H1 (cell line): ENCODE data around the gene CHMP4B. TPM values are rescaled to one million over a fixed set of nuclear protein-coding genes. Genes with fewer than 3 reads are reported as not detected.

Source experiments
- ATF3 ChIP-seq: IDR thresholded peaks from 2 replicates; pipeline ENCODE4 v1.6.1; 2011; ENCODE audit warnings: low read depth, mild to moderate bottlenecking, low read length; ENCODE audit not compliant: insufficient read depth
- CBX5 ChIP-seq: fragments of 300-800, 300-1000 bp; sonication (generic); IDR thresholded peaks from 2 replicates; pipeline ENCODE4 v1.7.1; 2016; ENCODE audit warnings: antibody characterized with exemption, low read length, low read depth
- CHD7 ChIP-seq: fragments of 300-600 bp; sonication (generic); IDR thresholded peaks from 2 replicates; pipeline ENCODE4 v1.7.1; 2012; ENCODE audit warnings: low read length, moderate library complexity, mild to moderate bottlenecking, inconsistent platforms; ENCODE audit not compliant: insufficient replicate concordance
- FOSL1 ChIP-seq: IDR thresholded peaks from 2 replicates; pipeline ENCODE4 v1.6.1; 2011; ENCODE audit warnings: mild to moderate bottlenecking, low read depth, low read length, moderate library complexity; ENCODE audit not compliant: insufficient read depth
- KDM4A ChIP-seq: IDR thresholded peaks from one replicate; pipeline ENCODE4 v1.7.1; 2012; ENCODE audit warnings: low read depth, mild to moderate bottlenecking, moderate library complexity, low read length, inconsistent platforms; ENCODE audit not compliant: severe bottlenecking
- NRF1 ChIP-seq: IDR thresholded peaks from 2 replicates; pipeline ENCODE4 v1.6.1; 2011; ENCODE audit warnings: mild to moderate bottlenecking, low read depth, low read length, improper control_type of control experiment
- TAF7 ChIP-seq: optimal IDR thresholded peaks from 2 replicates; pipeline ENCODE3; 2011; ENCODE audit warnings: low read depth, mild to moderate bottlenecking, inconsistent platforms, low read length, moderate library complexity, borderline replicate concordance
- TEAD4 ChIP-seq: IDR thresholded peaks from 2 replicates; pipeline ENCODE4 v1.6.1; 2012; ENCODE audit warnings: low read depth, low read length, inconsistent platforms, mixed read lengths
- polyA plus RNA-seq, 7 experiments: library from polyadenylated mRNA; depleted of rRNA in 3 of 7; stranded (reverse) in 5 of 7; unstranded in 2 of 7; fragments of >200 nt in 5 of 7; fragments of 200-250 nt in 2 of 7; gene quantifications; 1 replicate in 5 of 7; 2 replicates in 1 of 7; 4 replicates in 1 of 7; pipeline versions ENCODE4 v1.2.1 to v1.2.3, GENCODE V29; 2011 to 2013; ENCODE audit warnings: missing spikeins in 2 of 7, mixed read lengths in 2 of 7
- total RNA-seq: library from RNA; stranded (reverse); fragmentation: NEBNext Ultra II Directional; extraction: Animal tissue kit (Norgen Biotek cat#: 25700); gene quantifications from 2 replicates; pipeline ENCODE4 v1.2.1, GENCODE V29; 2021

The CHMP4B gene
- total and polyA plus RNA-seq, 2 of the 8 experiments (the other 6 are each of a cell fraction or from before 2014, with no cell fraction given): 38.6 to 66.3 TPM

DNA sequence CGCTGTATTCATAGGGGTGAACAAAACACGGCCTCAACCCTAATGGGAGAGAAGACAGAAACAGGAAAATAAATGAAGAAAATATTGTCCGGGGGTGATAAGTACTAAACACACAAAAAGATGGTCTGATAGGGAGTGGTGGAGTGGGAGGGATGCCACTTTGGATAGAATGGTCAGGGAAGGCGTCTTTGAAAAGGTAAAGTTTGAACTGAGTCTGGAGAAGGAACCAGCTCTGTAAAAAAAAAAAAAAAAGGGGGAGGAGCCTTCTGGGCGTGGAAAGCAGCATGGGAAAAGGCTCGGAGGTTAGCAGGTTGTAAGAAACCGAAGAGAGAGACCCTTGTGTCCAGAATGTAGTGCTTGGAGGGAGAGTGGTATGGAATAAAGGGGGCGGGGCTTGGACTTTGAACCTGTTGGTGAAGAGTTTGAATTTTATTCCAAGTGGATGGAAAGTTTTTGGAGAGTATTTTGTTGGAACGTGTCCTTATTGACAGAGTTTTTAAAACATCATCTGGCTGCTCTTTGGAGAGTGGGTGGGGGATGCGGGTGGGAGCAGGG is 1.8 kb downstream of the CHMP4B start (continued):
- TF ChIP-seq CHD7 (no peak), TEAD4 (no peak), CBX5 (no peak), KDM4A (no peak), FOSL1 (no peak), NRF1 (no peak), ATF3 (no peak), TAF7 (no peak)
- TF ChIP-seq, all 59 proteins: peak for 0
